GM13976 (cell line): ENCODE results near the gene NPRL2.

Source experiments
- DNase-seq: peaks from one replicate; pipeline ENCODE4 v3.0.0; 2012; ENCODE audit warnings: low spot score
- in situ Hi-C: fragments of 300-500 bp; cut with MboI; formaldehyde crosslinking; loops from one replicate; pipeline ENCODE4 v1.12.0; 2022; ENCODE audit warnings: low sequenced_read_pairs, mixed read lengths, inconsistent platforms; ENCODE audit not compliant: unreplicated experiment
- TF ChIP-seq, protein P1 (sequence below): IDR thresholded peaks from 2 replicates; pipeline ENCODE4 v1.5.1; 2012; ENCODE audit warnings: borderline replicate concordance, mild to moderate bottlenecking; ENCODE audit not compliant: insufficient read depth; ENCODE audit errors: extremely low read depth, missing control alignments, control extremely low read depth

Gene NPRL2

DNA sequence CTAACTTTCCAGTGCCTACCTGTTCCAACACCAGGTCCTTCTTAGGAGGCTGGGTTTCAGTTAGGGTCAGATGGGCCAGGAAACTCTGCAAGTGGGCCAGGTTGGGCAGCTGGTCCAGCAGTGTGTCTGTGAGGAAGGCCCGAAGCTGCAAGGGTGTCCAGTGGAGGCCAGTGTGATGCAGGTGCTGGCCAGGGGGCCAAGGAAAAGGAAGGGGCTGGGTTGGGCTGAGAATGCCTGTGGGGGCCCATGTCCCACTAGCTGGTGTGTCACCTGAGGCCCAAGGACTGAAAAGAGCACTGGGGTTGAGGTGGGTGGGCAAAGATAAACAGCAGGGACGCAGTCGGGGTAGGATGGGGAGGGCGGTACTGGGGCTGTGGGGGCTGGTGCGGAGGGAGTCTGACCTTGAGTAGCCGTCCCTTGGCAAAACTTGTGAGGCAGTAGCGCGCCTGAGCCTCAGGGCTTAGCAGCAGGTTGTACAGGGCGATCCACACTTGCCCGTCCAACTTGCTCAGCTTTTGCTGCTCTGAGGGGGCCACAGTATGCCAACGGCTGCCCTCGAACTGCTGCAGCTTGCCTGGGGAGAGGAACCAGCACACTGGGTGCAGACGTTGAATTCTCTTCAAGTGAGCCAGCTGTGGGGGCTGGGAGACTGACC lies 8.5 kb downstream of the NPRL2 start:
- in situ Hi-C loops = no loop called here
- TF ChIP-seq, protein P1, sequence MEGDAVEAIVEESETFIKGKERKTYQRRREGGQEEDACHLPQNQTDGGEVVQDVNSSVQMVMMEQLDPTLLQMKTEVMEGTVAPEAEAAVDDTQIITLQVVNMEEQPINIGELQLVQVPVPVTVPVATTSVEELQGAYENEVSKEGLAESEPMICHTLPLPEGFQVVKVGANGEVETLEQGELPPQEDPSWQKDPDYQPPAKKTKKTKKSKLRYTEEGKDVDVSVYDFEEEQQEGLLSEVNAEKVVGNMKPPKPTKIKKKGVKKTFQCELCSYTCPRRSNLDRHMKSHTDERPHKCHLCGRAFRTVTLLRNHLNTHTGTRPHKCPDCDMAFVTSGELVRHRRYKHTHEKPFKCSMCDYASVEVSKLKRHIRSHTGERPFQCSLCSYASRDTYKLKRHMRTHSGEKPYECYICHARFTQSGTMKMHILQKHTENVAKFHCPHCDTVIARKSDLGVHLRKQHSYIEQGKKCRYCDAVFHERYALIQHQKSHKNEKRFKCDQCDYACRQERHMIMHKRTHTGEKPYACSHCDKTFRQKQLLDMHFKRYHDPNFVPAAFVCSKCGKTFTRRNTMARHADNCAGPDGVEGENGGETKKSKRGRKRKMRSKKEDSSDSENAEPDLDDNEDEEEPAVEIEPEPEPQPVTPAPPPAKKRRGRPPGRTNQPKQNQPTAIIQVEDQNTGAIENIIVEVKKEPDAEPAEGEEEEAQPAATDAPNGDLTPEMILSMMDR = no peak
- DNase-seq = no peak

DNA sequence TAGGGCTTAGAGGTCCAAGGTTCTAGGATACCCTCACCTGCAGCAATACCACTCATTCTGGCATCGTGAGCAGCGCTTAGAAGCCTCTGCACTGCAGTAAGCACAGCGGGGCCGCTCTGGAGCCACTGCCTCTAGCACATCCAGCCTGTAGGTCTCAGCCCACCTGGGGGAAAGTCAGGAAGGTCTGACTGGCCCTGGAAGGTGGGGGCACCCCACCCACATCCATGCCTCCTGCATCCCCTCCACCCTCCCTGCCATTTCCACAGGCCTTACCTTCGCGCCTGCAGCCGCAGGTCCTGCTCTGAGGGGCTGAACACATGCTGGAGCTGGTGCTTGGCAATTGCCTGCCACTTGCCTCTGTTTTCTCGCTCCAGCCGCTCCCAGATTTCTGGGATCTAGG lies 9.0 kb downstream of the NPRL2 start:
- TF ChIP-seq, protein P1 = no peak
- DNase-seq = no peak
- in situ Hi-C loops = no loop called here

GRCh38 chr3:50340448-50341329 lies 9.9 kb downstream of the NPRL2 start, which contains the start of gene RASSF1:
TSS of gene RASSF1 (minus strand) at chr3:50340836. CDS start at chr3:50340805, 31 bp downstream.
- in situ Hi-C loops = no loop called here
- DNase-seq = peak; percentile 85
- TF ChIP-seq, protein P1 = no peak

GRCh38 chr3:50340147-50340447 lies 10.5 kb downstream of the NPRL2 start:
- no peak for DNase-seq
- TF ChIP-seq, protein P1 = no peak
- in situ Hi-C loops = no loop called here

- DNase-seq = no peak
- TF ChIP-seq, protein P1 = no peak
- in situ Hi-C loops = no loop called here
Measured at GRCh38 chr3:50339485-50340146, 11.0 kb downstream of the NPRL2 start.

DNA sequence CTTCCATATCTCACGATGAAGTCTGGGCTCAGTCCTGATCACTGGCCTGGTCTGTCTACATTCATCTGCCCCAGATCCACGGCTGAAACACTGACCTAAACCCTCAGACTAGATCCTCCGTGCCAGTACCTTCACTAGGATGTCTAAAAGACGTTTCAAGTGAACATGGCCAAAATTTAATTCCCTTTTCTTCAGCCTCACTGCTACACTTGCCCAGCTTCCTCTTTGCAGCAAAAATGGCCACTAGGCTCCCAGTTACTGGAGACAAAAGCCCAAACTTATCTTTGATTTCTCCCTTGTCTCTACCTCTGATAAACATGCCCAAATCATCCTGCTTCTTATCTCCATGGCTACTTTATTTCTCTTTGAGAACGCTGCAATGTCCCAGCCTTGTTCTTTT lies 11.6 kb downstream of the NPRL2 start:
- TF ChIP-seq, protein P1 = no peak
- in situ Hi-C loops = no loop called here
- no peak for DNase-seq
